Lower leg skin (tissue), 4 donors: ENCODE data around the gene MAN1A1. TPM values are rescaled to one million over a fixed set of nuclear protein-coding genes. Genes with fewer than 3 reads are reported as not detected.

Experiments used
- DNase-seq, 2 donors: peaks; one replicate each; pipeline ENCODE4 v3.0.0-alpha.2; 2019; ENCODE audit warnings: low spot score in 2 of 2
- H3K4me3 ChIP-seq: fragments of 200-600 bp; sonication (generic); 2 replicates; pipeline ENCODE4 v1.5.1; 2017; ENCODE audit warnings: mild to moderate bottlenecking, low read depth; ENCODE audit not compliant: poor library complexity, severe bottlenecking
- POLR2A ChIP-seq, 2 donors: fragments of 450-650 bp; IDR thresholded peaks; one replicate each; pipeline ENCODE4 v1.6.1; 2016 to 2017; ENCODE audit warnings: antibody characterized with exemption in 2 of 2, mild to moderate bottlenecking in 1 of 2, moderate library complexity in 1 of 2
- WGBS, 2 donors: methylation state at CpG; one replicate each; pipeline ENCODE4 v1.1.5; 2018; 5-methylcytosine and 5-hydroxymethylcytosine counted together
- intact Hi-C: fragments of 100-400 bp; cut with DNase I; formaldehyde crosslinking; loops from one replicate; pipeline ENCODE4 v1.15.0; 2023; ENCODE audit warnings: low total_unique reads
- total RNA-seq, 4 donors: library from RNA; depleted of rRNA; stranded (reverse); fragments of >200 nt; gene quantifications; one replicate each; pipeline ENCODE4 v1.1.0, GENCODE V29; 2016
- TF ChIP-seq, protein P1 (sequence below), 3 donors: fragments of 450-650 bp; IDR thresholded peaks; one replicate each; pipeline ENCODE4 v1.5.1; 2016; ENCODE audit warnings: antibody characterized with exemption in 3 of 3, mild to moderate bottlenecking in 3 of 3, moderate library complexity in 2 of 3

Gene MAN1A1
- total RNA-seq, 4 donors from 2014 or later = 33.5 to 85.7 (median 37.1) TPM

GRCh38 chr6:119278625-119279024 lies 70.9 kb downstream of the MAN1A1 start:
- 84 to 88% methylated on average over 2 of the region's 2 CpGs for WGBS, 2 donors
- intact Hi-C loops = no loop called here
- no peak overlapping the region for H3K4me3 ChIP-seq
- TF ChIP-seq, protein P1, sequence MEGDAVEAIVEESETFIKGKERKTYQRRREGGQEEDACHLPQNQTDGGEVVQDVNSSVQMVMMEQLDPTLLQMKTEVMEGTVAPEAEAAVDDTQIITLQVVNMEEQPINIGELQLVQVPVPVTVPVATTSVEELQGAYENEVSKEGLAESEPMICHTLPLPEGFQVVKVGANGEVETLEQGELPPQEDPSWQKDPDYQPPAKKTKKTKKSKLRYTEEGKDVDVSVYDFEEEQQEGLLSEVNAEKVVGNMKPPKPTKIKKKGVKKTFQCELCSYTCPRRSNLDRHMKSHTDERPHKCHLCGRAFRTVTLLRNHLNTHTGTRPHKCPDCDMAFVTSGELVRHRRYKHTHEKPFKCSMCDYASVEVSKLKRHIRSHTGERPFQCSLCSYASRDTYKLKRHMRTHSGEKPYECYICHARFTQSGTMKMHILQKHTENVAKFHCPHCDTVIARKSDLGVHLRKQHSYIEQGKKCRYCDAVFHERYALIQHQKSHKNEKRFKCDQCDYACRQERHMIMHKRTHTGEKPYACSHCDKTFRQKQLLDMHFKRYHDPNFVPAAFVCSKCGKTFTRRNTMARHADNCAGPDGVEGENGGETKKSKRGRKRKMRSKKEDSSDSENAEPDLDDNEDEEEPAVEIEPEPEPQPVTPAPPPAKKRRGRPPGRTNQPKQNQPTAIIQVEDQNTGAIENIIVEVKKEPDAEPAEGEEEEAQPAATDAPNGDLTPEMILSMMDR (IDR thresholded peaks at IDR 0.05) = no peak
- no peak for TF ChIP-seq POLR2A (IDR thresholded peaks at IDR 0.05)
- no peak for DNase-seq

GRCh38 chr6:119277052-119277451 lies 72.5 kb downstream of the MAN1A1 start:
- 75 to 76% methylated on average over 2 of the region's 2 CpGs for WGBS, 2 donors
- DNase-seq = no peak
- H3K4me3 ChIP-seq = no peak overlapping the region
- intact Hi-C loops = no loop called here
- TF ChIP-seq, protein P1 (IDR thresholded peaks at IDR 0.05) = no peak

- TF ChIP-seq POLR2A (IDR thresholded peaks at IDR 0.05) = no peak
- TF ChIP-seq, protein P1 (IDR thresholded peaks at IDR 0.05) = no peak
- DNase-seq = no peak
- H3K4me3 ChIP-seq = no peak overlapping the region
- intact Hi-C loops = no loop called here
- WGBS, 2 donors = 62 to 75% methylated on average over 2 of the region's 2 CpGs
Observed at GRCh38 chr6:119276211-119276610, 73.3 kb downstream of the MAN1A1 start.

- WGBS, 2 donors = 60% methylated on average over 2 of the region's 2 CpGs
- DNase-seq = no peak
- intact Hi-C loops = no loop called here
- TF ChIP-seq, protein P1 (IDR thresholded peaks at IDR 0.05) = no peak
- TF ChIP-seq POLR2A (IDR thresholded peaks at IDR 0.05) = no peak
- no peak overlapping the region for H3K4me3 ChIP-seq
Observed at GRCh38 chr6:119274197-119274595, 75.4 kb downstream of the MAN1A1 start.

DNA sequence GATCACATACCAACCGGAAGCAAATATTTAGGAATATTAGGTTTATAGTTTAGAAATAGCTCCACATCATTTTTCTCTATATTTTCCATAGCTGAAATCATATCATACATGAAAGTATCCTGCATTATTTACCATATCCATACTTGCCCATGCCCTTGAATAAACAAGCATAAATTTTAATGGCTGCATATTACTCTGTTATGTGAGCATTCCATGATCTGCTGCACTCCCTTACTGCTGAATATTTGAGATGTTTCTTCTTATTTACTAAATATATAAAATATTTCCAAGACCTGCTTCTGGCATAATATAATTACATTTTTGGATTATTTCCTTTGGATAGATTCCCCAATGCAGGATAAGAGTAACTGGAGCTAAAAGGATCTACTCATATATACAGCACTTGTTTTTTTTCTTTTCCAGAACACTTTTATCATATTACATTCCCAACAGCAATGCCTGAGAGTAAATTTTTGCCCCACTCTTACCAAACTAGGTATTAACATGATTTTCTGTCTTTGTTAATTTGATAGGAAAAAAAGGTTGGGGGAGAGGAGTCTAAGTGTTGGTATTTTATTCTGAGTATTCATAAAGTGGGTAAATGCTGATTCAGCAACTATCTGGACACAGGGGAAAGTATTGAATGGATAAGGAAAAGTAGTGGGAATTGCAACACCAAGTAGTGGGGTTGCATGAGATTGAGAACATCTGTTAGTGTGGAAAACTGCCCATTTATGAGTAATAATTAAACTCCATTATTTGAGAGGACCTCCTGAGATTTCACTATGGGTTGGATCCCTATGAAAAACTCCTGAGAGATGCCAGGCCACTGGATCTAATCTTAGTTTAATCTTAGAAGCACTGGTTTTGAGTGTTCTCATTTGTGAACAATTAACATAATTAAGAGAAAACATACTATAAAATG lies 76.0 kb downstream of the MAN1A1 start:
- no peak for DNase-seq

More for the DNA sequence above, 76.0 kb downstream of the MAN1A1 start:
- WGBS, 2 donors = 96 to 100% methylated on average over 1 of the region's 1 CpG
- intact Hi-C loops = no loop called here
- H3K4me3 ChIP-seq = no peak overlapping the region
- TF ChIP-seq POLR2A (IDR thresholded peaks at IDR 0.05) = no peak
- TF ChIP-seq, protein P1 (IDR thresholded peaks at IDR 0.05) = no peak
